Karpas-422 (cell line): ENCODE measurements around the gene PLEKHG4B. TPM values are rescaled to one million over a fixed set of nuclear protein-coding genes. Genes with fewer than 3 reads are reported as not detected.
"Not testable (repeated sequence)": the region's sequence is repeated elsewhere in the genome, so short reads cannot be mapped to it uniquely, and the experiment has no call there.

Experiments used
- DNase-seq: peaks from one replicate; pipeline ENCODE4 v3.0.0-alpha.2; 2015
- H2AFZ ChIP-seq: fragments of 200-600 bp; sonication (generic); 2 replicates; pipeline ENCODE4 v1.6.1; 2014; ENCODE audit warnings: antibody characterized with exemption, low read length, mixed read lengths
- H3K27ac ChIP-seq: fragments of 200-600 bp; sonication (generic); 2 replicates; pipeline ENCODE4 v1.5.1; 2014; ENCODE audit warnings: mild to moderate bottlenecking, low read length, moderate library complexity
- H3K27me3 ChIP-seq: fragments of 200-600 bp; sonication (generic); 2 replicates; pipeline ENCODE4 v1.6.1; 2014; ENCODE audit warnings: low read length, mixed read lengths
- H3K36me3 ChIP-seq: fragments of 200-600 bp; sonication (generic); 2 replicates; pipeline ENCODE4 v1.6.1; 2014; ENCODE audit warnings: low read length, mixed read lengths; ENCODE audit not compliant: insufficient read depth
- H3K4me1 ChIP-seq: fragments of 200-600 bp; sonication (generic); 2 replicates; pipeline ENCODE4 v1.6.1; 2014; ENCODE audit warnings: mild to moderate bottlenecking, low read length, mixed read lengths
- H3K4me2 ChIP-seq: fragments of 200-600 bp; sonication (generic); 2 replicates; pipeline ENCODE4 v1.6.1; 2014; ENCODE audit warnings: low read length, low read depth, mild to moderate bottlenecking; ENCODE audit not compliant: poor library complexity, severe bottlenecking
- H3K4me3 ChIP-seq: fragments of 200-600 bp; sonication (generic); 2 replicates; pipeline ENCODE4 v1.5.1; 2014; ENCODE audit warnings: mild to moderate bottlenecking, antibody characterized with exemption, low read length, mixed read lengths
- H3K79me2 ChIP-seq: fragments of 200-600 bp; sonication (generic); 2 replicates; pipeline ENCODE4 v1.6.1; 2014; ENCODE audit warnings: mild to moderate bottlenecking, low read length, mixed read lengths
- H3K9ac ChIP-seq: fragments of 200-600 bp; sonication (generic); 2 replicates; pipeline ENCODE4 v1.6.0; 2014; ENCODE audit warnings: low read length
- H3K9me2 ChIP-seq: fragments of 200-600 bp; sonication (generic), shearing (Covaris generic); replicated peaks from 2 replicates; pipeline ENCODE4 v1.6.0; 2014; ENCODE audit warnings: mild to moderate bottlenecking, low read length, moderate library complexity; ENCODE audit not compliant: insufficient read depth
- H3K9me3 ChIP-seq: fragments of 300-700, 200-600 bp; sonication (generic); 2 replicates; pipeline ENCODE4 v1.6.1; 2014; ENCODE audit warnings: low read length, mixed read lengths
- H4K20me1 ChIP-seq: fragments of 200-600 bp; sonication (generic); 2 replicates; pipeline ENCODE4 v1.6.1; 2014; ENCODE audit warnings: mild to moderate bottlenecking, antibody characterized with exemption, low read length, low read depth; ENCODE audit not compliant: insufficient read depth
- total RNA-seq: library from RNA; depleted of rRNA; stranded (reverse); fragments of >200 nt; shearing (Covaris generic); gene quantifications from 2 replicates; pipeline ENCODE4 v1.2.3, GENCODE V29; 2014; ENCODE audit warnings: low replicate concordance

PLEKHG4B gene
- total RNA-seq, 1 experiment from 2014 or later: not detected

- H3K4me3 ChIP-seq, H2AFZ ChIP-seq, H3K27ac ChIP-seq, DNase-seq, H3K27me3 ChIP-seq, H3K9me3 ChIP-seq, H3K4me2 ChIP-seq, H3K9me2 ChIP-seq, H3K36me3 ChIP-seq, H3K9ac ChIP-seq: not testable (repeated sequence)
- Histone ChIP-seq H3K4me1 (peaks cover 16% of the 10 kb centered on the region), H4K20me1 (peaks cover 18% of the 10 kb centered on the region), H3K79me2 (peaks cover 58% of the 10 kb centered on the region)
Measured at GRCh38 chr5:215256-215655, 123.3 kb downstream of the PLEKHG4B start.

GRCh38 chr5:216076-216475 lies 124.1 kb downstream of the PLEKHG4B start:
- H3K4me2 ChIP-seq, H2AFZ ChIP-seq, H3K27me3 ChIP-seq, DNase-seq, H3K9me2 ChIP-seq, H3K36me3 ChIP-seq, H3K27ac ChIP-seq, H3K9me3 ChIP-seq, H3K4me3 ChIP-seq, H3K9ac ChIP-seq: not testable (repeated sequence)
- peaks cover 20% of the 10 kb centered on the region for H3K4me1 ChIP-seq
- peaks cover 20% of the 10 kb centered on the region for H4K20me1 ChIP-seq
- H3K79me2 ChIP-seq: peaks cover 64% of the 10 kb centered on the region

- H3K9me3 ChIP-seq, H3K27me3 ChIP-seq, H3K36me3 ChIP-seq, H3K9me2 ChIP-seq: not testable (repeated sequence)
- peak within 1 kb of the TSS; percentile 97 for H3K4me3 ChIP-seq
- peak within 1 kb of the TSS; percentile 47; the same call in 1 of the 2 replicates for H3K27ac ChIP-seq
- peak within 1 kb of the TSS; percentile 47; the same call in 1 of the 2 replicates for H2AFZ ChIP-seq
- peaks cover 20% of the 10 kb centered on the region for H3K4me1 ChIP-seq
- peaks cover 20% of the 10 kb centered on the region for H4K20me1 ChIP-seq
- H3K79me2 ChIP-seq: peaks cover 81% of the 10 kb centered on the region
- H3K4me2 ChIP-seq: peak within 1 kb of the TSS; percentile 99
- DNase-seq: peak; percentile 98
- H3K9ac ChIP-seq: peak within 1 kb of the TSS; percentile 98
Measured at GRCh38 chr5:217494-218456, 125.8 kb downstream of the PLEKHG4B start, which contains the start of the genes CCDC127 and SDHA. Gene CCDC127, minus strand, starts transcription at chr5:218153. Its CDS starts 1,304 bp downstream, at chr5:216849. Gene SDHA, plus strand, starts transcription at chr5:218320. Its CDS starts 36 bp downstream, at chr5:218356.

- H3K9me2 ChIP-seq: no peaks in the 10 kb centered on the region
- no peak overlapping the region for H2AFZ ChIP-seq
- peaks cover 20% of the 10 kb centered on the region for H3K4me1 ChIP-seq
- peak overlapping the region; percentile 97 for H3K4me3 ChIP-seq
- H3K4me2 ChIP-seq: peak overlapping the region; percentile 99
- peaks cover 87% of the 10 kb centered on the region for H3K79me2 ChIP-seq
- H3K27me3 ChIP-seq: no peaks in the 10 kb centered on the region
- peak overlapping the region; percentile 47; the same call in 1 of the 2 replicates for H3K27ac ChIP-seq
- H4K20me1 ChIP-seq: peaks cover 20% of the 10 kb centered on the region
- DNase-seq: peak; percentile 73
- no peaks in the 10 kb centered on the region for H3K9me3 ChIP-seq
- peak overlapping the region; percentile 98 for H3K9ac ChIP-seq
- H3K36me3 ChIP-seq: peaks cover 6% of the 10 kb centered on the region; the same call in 1 of the 2 replicates
Measured at GRCh38 chr5:218457-219291, 126.7 kb downstream of the PLEKHG4B start.

- DNase-seq: peak; percentile 56
- H3K27me3 ChIP-seq: no peaks in the 10 kb centered on the region
- peak overlapping the region; percentile 98 for H3K9ac ChIP-seq
- H3K9me2 ChIP-seq: no peaks in the 10 kb centered on the region
- H3K27ac ChIP-seq: peak overlapping the region; percentile 47; the same call in 1 of the 2 replicates
- no peaks in the 10 kb centered on the region for H3K9me3 ChIP-seq
- H2AFZ ChIP-seq: no peak overlapping the region
- peaks cover 87% of the 10 kb centered on the region for H3K79me2 ChIP-seq
- H3K36me3 ChIP-seq: peaks cover 10% of the 10 kb centered on the region; the same call in 1 of the 2 replicates
- H3K4me2 ChIP-seq: peak overlapping the region; percentile 99
- peaks cover 20% of the 10 kb centered on the region for H3K4me1 ChIP-seq
- H4K20me1 ChIP-seq: peaks cover 20% of the 10 kb centered on the region
- peak overlapping the region; percentile 97 for H3K4me3 ChIP-seq
Measured at GRCh38 chr5:219460-219863, 127.5 kb downstream of the PLEKHG4B start.

- H3K79me2 ChIP-seq: peaks cover 89% of the 10 kb centered on the region
- H3K4me1 ChIP-seq: peaks cover 19% of the 10 kb centered on the region
- H4K20me1 ChIP-seq: peaks cover 20% of the 10 kb centered on the region
- no peak overlapping the region for H2AFZ ChIP-seq
- peak overlapping the region; percentile 97 for H3K4me3 ChIP-seq
- peak overlapping the region; percentile 99 for H3K4me2 ChIP-seq
- H3K9me3 ChIP-seq: no peaks in the 10 kb centered on the region
- H3K36me3 ChIP-seq: peaks cover 13% of the 10 kb centered on the region; the same call in 1 of the 2 replicates
- peak overlapping the region; percentile 98 for H3K9ac ChIP-seq
- H3K27me3 ChIP-seq: no peaks in the 10 kb centered on the region
- no peaks in the 10 kb centered on the region for H3K9me2 ChIP-seq
- DNase-seq: no peak
- 0 out of 2 replicates have a peak overlapping the region, but pooled peaks have one; percentile 17 for H3K27ac ChIP-seq
Measured at GRCh38 chr5:219991-220390, 128.0 kb downstream of the PLEKHG4B start.

GRCh38 chr5:222951-223715 lies 131.2 kb downstream of the PLEKHG4B start:
- H3K9ac ChIP-seq, H3K4me2 ChIP-seq, H3K9me2 ChIP-seq, H3K27ac ChIP-seq, H3K27me3 ChIP-seq, H3K9me3 ChIP-seq, DNase-seq, H2AFZ ChIP-seq, H3K4me3 ChIP-seq: not testable (repeated sequence)
- H3K79me2 ChIP-seq: peaks cover 70% of the 10 kb centered on the region
- H3K4me1 ChIP-seq: peaks cover 14% of the 10 kb centered on the region
- peaks cover 20% of the 10 kb centered on the region for H4K20me1 ChIP-seq
- H3K36me3 ChIP-seq: peaks cover 13% of the 10 kb centered on the region; the same call in 1 of the 2 replicates
